Bronchial epithelial cell (primary cell): ENCODE data around the gene MAFG. TPM values are rescaled to one million over a fixed set of nuclear protein-coding genes. Genes with fewer than 3 reads are reported as not detected.

Source experiments
- DNase-seq: peaks from one replicate; pipeline ENCODE4 v3.0.0-alpha.2; 2010; ENCODE audit warnings: low read depth
- FAIRE-seq: peaks from 2 replicates; lab custom pipeline; 2011; peaks lifted over from hg19 to GRCh38; lab: Jason Lieb, UNC
- H3K27me3 ChIP-seq: 2 replicates; pipeline ENCODE4 v1.5.1; 2011; ENCODE audit warnings: low read length; ENCODE audit not compliant: control insufficient read depth, insufficient read depth
- H3K36me3 ChIP-seq: 2 replicates; pipeline ENCODE4 v1.5.1; 2011; ENCODE audit warnings: low read length; ENCODE audit not compliant: control insufficient read depth, insufficient read depth
- H3K4me3 ChIP-seq: 2 replicates; pipeline ENCODE4 v1.5.1; 2011; ENCODE audit warnings: mild to moderate bottlenecking, low read depth, low read length, control low read depth
- total RNA-seq: library from RNA; depleted of rRNA; stranded (reverse); fragments of >200 nt; gene quantifications from 2 replicates; pipeline ENCODE4 v1.2.1, GENCODE V29; 2014
- TF ChIP-seq, protein P1 (sequence below): IDR thresholded peaks from 2 replicates; pipeline ENCODE4 v1.5.1; 2011; ENCODE audit warnings: mild to moderate bottlenecking, moderate library complexity, low read length, control low read depth, inconsistent platforms; ENCODE audit not compliant: insufficient read depth, severe bottlenecking

MAFG gene
- total RNA-seq, 1 donor from 2014 or later = 16.8 TPM

DNA sequence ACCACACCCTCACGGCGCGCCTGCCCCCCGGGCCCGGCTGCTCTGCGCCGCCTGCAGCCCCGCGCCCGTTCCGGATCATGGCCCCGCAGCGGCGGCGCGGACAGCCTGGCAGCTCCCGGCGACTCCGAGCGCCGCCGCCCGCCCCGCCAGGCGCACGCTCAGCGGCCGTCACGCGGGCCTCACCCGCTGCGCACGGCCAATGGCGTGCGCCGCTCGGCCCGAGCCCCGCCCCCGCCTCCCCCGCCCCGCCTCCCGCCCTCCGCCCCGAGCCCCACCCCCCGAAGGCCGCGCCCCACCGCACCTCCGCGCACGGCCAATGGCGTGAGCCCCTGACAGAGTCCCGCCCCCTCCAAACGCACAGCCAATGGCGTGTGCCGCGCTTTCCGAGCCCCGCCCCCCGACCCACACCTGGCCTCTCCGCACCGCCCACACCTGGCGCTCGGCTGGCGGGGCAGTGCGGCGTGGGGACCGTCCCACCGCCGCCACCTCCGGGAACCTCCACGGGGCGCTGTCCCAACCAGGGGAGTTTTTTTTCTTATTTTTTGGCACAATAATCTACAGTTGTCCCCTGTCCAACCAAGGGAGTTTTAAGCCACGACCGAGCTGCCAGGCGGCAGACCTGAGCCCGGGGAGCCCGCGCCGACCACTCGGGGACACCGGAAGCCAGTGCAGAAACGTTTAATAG lies 16.1 kb downstream of the MAFG start, which contains the start of gene PCYT2:
TSS of gene PCYT2 (minus strand) at position 123 of the 685 bp plus-strand sequence. CDS start at position 79, 44 bp downstream.
- Histone ChIP-seq H3K27me3 (no peaks in the 10 kb centered on the region), H3K4me3 (peak within 1 kb of the TSS; percentile 72), H3K36me3 (peaks cover 58% of the 10 kb centered on the region)
- DNase-seq = peak; percentile 67
- FAIRE-seq = no peak
- TF ChIP-seq, protein P1, sequence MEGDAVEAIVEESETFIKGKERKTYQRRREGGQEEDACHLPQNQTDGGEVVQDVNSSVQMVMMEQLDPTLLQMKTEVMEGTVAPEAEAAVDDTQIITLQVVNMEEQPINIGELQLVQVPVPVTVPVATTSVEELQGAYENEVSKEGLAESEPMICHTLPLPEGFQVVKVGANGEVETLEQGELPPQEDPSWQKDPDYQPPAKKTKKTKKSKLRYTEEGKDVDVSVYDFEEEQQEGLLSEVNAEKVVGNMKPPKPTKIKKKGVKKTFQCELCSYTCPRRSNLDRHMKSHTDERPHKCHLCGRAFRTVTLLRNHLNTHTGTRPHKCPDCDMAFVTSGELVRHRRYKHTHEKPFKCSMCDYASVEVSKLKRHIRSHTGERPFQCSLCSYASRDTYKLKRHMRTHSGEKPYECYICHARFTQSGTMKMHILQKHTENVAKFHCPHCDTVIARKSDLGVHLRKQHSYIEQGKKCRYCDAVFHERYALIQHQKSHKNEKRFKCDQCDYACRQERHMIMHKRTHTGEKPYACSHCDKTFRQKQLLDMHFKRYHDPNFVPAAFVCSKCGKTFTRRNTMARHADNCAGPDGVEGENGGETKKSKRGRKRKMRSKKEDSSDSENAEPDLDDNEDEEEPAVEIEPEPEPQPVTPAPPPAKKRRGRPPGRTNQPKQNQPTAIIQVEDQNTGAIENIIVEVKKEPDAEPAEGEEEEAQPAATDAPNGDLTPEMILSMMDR = peak; percentile 5

DNA sequence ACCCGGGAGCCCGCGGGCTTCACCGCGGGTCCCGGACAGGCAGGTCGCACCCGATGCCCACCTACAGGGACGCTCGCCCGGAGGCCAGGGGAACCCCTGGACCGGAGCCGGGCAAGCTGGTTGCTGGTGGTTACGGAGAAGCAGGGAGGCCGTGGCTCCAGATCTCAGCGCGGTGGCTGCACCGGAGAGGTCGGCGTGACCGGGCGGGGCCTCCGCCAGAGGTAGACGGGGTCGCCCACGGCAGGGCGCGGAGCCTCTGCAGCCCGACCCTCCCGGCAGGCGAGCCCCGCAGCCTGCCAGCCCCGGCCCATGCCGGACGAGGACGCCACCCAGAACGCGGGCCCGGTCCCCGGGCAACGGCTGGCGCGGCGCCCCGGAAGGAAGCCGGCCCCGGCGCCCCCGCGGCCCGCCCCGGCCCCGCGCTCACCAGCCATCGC lies 16.7 kb downstream of the MAFG start:
- DNase-seq (no peak), FAIRE-seq (no peak)
- TF ChIP-seq, protein P1 = no peak
- Histone ChIP-seq H3K27me3 (no peaks in the 10 kb centered on the region), H3K4me3 (peak overlapping the region; percentile 72), H3K36me3 (peaks cover 57% of the 10 kb centered on the region)

DNA sequence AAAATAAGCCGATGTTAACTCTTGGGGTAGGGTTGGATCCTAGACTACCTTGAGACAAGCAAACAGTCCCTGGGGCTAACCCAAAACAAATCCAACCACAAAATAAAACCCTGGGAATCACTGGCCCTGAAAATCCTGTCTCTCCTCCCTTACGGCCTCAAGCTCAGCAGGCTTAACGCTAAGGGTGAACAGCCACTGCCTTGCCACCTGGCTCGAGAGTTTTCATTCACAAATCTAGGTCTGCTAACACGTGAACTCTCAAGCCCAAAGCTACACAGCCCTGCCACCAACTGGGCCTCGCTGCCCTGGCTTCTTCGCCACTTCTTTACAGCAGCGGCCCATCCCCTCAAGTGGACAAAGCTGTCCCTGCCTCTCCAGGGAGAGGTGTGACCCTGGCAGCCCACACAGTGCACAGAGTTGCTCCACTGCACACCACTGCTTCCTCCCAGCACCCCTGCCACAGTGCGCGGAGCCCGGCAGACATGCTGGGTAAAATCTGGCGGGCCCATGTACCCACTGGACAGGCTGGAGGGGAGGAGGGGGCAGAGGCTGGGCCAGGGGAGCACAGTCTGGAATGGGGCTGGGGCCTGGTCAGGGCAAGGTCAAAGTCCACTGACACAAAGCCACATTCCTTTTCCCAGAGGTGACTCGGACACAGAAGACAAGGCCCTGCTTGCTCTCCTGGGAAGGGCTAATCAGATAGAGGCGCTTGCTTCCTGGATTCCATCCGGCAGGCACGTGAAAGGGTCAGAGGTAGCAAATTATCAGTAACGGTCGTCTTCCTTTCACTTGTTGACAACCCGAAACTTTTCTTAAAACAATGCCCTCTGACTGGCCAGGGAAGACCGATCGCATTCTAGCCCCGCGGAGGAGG lies 17.3 kb downstream of the MAFG start:
- peak overlapping the region; percentile 72 for H3K4me3 ChIP-seq
- TF ChIP-seq, protein P1 = no peak
- H3K27me3 ChIP-seq = no peaks in the 10 kb centered on the region
- FAIRE-seq (no peak), DNase-seq (no peak)
- peaks cover 52% of the 10 kb centered on the region for H3K36me3 ChIP-seq

DNA sequence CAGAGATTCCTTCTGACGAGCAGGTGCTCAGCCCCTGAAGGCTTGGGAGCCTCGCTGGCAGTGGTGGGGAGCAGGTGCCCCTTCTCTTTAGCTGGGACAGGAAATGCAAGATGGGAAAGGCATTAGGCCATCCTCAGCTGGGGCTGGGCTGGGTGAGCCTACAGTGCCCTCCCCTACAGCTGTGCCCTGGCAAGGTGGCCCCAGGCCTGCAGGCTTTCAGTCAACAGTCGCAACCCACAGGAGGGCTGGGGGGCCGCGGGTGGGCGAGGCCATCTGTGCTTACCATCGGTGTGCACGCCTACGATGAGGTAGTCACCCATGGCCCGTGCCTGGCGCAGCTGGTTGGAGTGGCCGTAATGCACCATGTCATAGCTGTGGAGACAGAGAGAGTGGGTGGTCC lies 18.3 kb downstream of the MAFG start:
- Histone ChIP-seq H3K27me3 (no peaks in the 10 kb centered on the region), H3K4me3 (no peak overlapping the region), H3K36me3 (peaks cover 47% of the 10 kb centered on the region)
- DNase-seq (no peak), FAIRE-seq (no peak)
- TF ChIP-seq, protein P1 = no peak

DNA sequence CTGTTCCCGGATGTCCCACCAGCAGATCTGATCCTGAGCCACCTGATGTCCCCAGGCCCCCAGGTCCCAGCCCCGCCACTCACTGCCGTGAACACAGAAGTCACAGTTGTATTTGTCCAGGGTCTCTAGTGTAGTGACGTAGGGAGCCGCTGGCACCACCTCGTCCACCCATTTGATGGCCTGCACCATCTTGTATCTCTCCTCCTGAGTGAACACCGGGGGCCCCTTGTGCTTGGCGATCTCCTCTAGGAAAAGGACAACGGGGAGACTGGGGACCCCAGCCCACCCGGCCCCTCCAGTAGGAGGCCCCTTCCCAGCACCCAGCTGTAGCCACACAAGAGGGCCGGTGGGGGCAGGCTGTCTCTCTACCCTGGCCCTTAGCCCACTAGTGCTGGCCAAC lies 18.7 kb downstream of the MAFG start:
- peaks cover 44% of the 10 kb centered on the region for H3K36me3 ChIP-seq
- TF ChIP-seq, protein P1 = no peak
- FAIRE-seq = no peak
- no peak for DNase-seq
- H3K4me3 ChIP-seq = no peak overlapping the region
- H3K27me3 ChIP-seq = no peaks in the 10 kb centered on the region
